OCI-LY1 (cell line): ENCODE results near the gene SPATA9.

Experiments used
- EZH2 ChIP-seq: fragments of 200-600 bp; sonication (generic), shearing (Covaris generic); IDR thresholded peaks from 2 replicates; pipeline ENCODE4 v1.8.0; 2017; ENCODE audit warnings: borderline replicate concordance, mixed run types, mild to moderate bottlenecking, antibody characterized with exemption, low read length, moderate library complexity, mixed read lengths
- TF ChIP-seq, protein P1 (sequence below): fragments of 200-600 bp; sonication (generic), shearing (Covaris generic); IDR thresholded peaks from 2 replicates; pipeline ENCODE4 v1.5.1; 2017; ENCODE audit warnings: mild to moderate bottlenecking, antibody characterized with exemption, low read length, moderate library complexity, mixed read lengths

DNA sequence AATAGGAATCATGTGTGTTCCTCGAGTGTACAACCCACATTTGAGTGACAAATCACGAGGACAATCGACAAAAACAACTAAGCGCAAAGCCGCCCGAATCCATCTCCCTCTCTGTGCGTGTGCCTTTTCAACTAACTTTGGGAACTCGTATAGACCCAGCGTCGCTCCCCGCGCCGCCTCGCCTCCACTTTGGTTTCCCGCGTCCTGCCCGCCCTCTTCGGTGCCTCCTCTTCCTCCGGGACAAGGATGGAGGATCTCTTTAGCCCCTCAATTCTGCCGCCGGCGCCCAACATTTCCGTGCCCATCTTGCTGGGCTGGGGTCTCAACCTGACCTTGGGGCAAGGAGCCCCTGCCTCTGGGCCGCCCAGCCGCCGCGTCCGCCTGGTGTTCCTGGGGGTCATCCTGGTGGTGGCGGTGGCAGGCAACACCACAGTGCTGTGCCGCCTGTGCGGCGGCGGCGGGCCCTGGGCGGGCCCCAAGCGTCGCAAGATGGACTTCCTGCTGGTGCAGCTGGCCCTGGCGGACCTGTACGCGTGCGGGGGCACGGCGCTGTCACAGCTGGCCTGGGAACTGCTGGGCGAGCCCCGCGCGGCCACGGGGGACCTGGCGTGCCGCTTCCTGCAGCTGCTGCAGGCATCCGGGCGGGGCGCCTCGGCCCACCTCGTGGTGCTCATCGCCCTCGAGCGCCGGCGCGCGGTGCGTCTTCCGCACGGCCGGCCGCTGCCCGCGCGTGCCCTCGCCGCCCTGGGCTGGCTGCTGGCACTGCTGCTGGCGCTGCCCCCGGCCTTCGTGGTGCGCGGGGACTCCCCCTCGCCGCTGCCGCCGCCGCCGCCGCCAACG lies 62.5 kb downstream of the SPATA9 start, which contains the start of gene GPR150:
- no peak for TF ChIP-seq EZH2
- TF ChIP-seq, protein P1, sequence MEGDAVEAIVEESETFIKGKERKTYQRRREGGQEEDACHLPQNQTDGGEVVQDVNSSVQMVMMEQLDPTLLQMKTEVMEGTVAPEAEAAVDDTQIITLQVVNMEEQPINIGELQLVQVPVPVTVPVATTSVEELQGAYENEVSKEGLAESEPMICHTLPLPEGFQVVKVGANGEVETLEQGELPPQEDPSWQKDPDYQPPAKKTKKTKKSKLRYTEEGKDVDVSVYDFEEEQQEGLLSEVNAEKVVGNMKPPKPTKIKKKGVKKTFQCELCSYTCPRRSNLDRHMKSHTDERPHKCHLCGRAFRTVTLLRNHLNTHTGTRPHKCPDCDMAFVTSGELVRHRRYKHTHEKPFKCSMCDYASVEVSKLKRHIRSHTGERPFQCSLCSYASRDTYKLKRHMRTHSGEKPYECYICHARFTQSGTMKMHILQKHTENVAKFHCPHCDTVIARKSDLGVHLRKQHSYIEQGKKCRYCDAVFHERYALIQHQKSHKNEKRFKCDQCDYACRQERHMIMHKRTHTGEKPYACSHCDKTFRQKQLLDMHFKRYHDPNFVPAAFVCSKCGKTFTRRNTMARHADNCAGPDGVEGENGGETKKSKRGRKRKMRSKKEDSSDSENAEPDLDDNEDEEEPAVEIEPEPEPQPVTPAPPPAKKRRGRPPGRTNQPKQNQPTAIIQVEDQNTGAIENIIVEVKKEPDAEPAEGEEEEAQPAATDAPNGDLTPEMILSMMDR, result no peak
